Activated naive CD4-positive, alpha-beta T cell treated with anti-CD3 and anti-CD28 coated beads for 36 hours (primary cell): ENCODE measurements around the gene MRPS18A. TPM values are rescaled to one million over a fixed set of nuclear protein-coding genes. Genes with fewer than 3 reads are reported as not detected.
"Not testable (repeated sequence)": the region's sequence is repeated elsewhere in the genome, so short reads cannot be mapped to it uniquely, and the experiment has no call there.

Experiments used
- CTCF ChIA-PET: fragments of 350-600 bp; sonication (Branson Sonifier 250); formaldehyde crosslinking; loops from one replicate; lab custom pipeline; 2021; ENCODE audit warnings: antibody characterized with exemption; lab: Charles Lee
- DNase-seq: peaks from one replicate; pipeline ENCODE4 v3.0.0-alpha.2; 2020
- H3K27ac Mint-ChIP-seq: one replicate; pipeline ENCODE4 v1.8.0; 2021; ENCODE audit warnings: mild to moderate bottlenecking, mixed read lengths
- H3K27me3 Mint-ChIP-seq: one replicate; pipeline ENCODE4 v1.8.0; 2021; ENCODE audit warnings: low read depth, mixed read lengths
- H3K36me3 Mint-ChIP-seq: one replicate; pipeline ENCODE4 v1.8.0; 2021; ENCODE audit warnings: low read depth, mixed read lengths
- H3K4me1 Mint-ChIP-seq: one replicate; pipeline ENCODE4 v1.8.0; 2021; ENCODE audit warnings: low read depth, mixed read lengths
- H3K4me3 Mint-ChIP-seq: one replicate; pipeline ENCODE4 v1.8.0; 2021; ENCODE audit warnings: mild to moderate bottlenecking, moderate library complexity, mixed read lengths
- H3K9me3 Mint-ChIP-seq: one replicate; pipeline ENCODE4 v1.8.0; 2021; ENCODE audit warnings: mixed read lengths
- intact Hi-C: fragments of 100-400 bp; cut with micrococcal nuclease; formaldehyde crosslinking; loops from one replicate; pipeline ENCODE4 v1.15.1; 2023
- total RNA-seq, 2 experiments: library from RNA; stranded (reverse); gene quantifications; one replicate each; pipeline ENCODE4 v1.2.3, GENCODE V29; 2021

Gene MRPS18A
- total RNA-seq, 2 experiments from 2014 or later = 47.8 to 50.2 TPM

GRCh38 chr6:43665376-43665775, 22.2 kb downstream of the MRPS18A start:
- Mint-ChIP-seq H3K27me3 (no peaks in the 10 kb centered on the region), H3K36me3 (no peaks in the 10 kb centered on the region), H3K4me1 (peaks cover 22% of the 10 kb centered on the region), H3K9me3 (no peaks in the 10 kb centered on the region), H3K27ac (no peak overlapping the region), H3K4me3 (no peak overlapping the region)
- DNase-seq = no peak
- intact Hi-C loops = no loop called here
- CTCF ChIA-PET = interaction anchor here (0.6 to 3.0 kb wide), 9 partner anchors 8 to 337 kb away, joined by 3 to 19 read pairs (median 4); partner anchors contain the start of gene VEGFA

- H3K4me1 Mint-ChIP-seq = peaks cover 12% of the 10 kb centered on the region
- H3K27me3 Mint-ChIP-seq, H3K4me3 Mint-ChIP-seq, DNase-seq, H3K27ac Mint-ChIP-seq, H3K36me3 Mint-ChIP-seq, H3K9me3 Mint-ChIP-seq, intact Hi-C loops: not testable (repeated sequence)
- CTCF ChIA-PET = interaction anchor here (0.6 to 1.2 kb wide), 3 partner anchors 13 to 111 kb away, joined by 3 to 5 read pairs (median 3); no protein-coding TSS in a partner anchor
These were observed 24.6 kb downstream of the MRPS18A start for GRCh38 chr6:43662948-43663347.

GRCh38 chr6:43658161-43658560, 29.4 kb downstream of the MRPS18A start:
- no peaks in the 10 kb centered on the region for H3K27me3 Mint-ChIP-seq
- H3K9me3 Mint-ChIP-seq = no peaks in the 10 kb centered on the region
- no peak for DNase-seq
- no peak overlapping the region for H3K27ac Mint-ChIP-seq
- H3K4me1 Mint-ChIP-seq = peaks cover 1% of the 10 kb centered on the region
- CTCF ChIA-PET = no interaction called here
- no peak overlapping the region for H3K4me3 Mint-ChIP-seq
- intact Hi-C loops = no loop called here
- H3K36me3 Mint-ChIP-seq = no peaks in the 10 kb centered on the region

- no peak for DNase-seq
- no peaks in the 10 kb centered on the region for H3K9me3 Mint-ChIP-seq
- CTCF ChIA-PET = interaction anchor here (0.6 kb wide), 1 partner anchor 405 kb away, joined by 5 read pairs; no protein-coding TSS in a partner anchor
- no peaks in the 10 kb centered on the region for H3K4me1 Mint-ChIP-seq
- H3K36me3 Mint-ChIP-seq = no peaks in the 10 kb centered on the region
- no peaks in the 10 kb centered on the region for H3K27me3 Mint-ChIP-seq
- intact Hi-C loops = no loop called here
- no peak overlapping the region for H3K27ac Mint-ChIP-seq
- no peak overlapping the region for H3K4me3 Mint-ChIP-seq
These were observed 30.3 kb downstream of the MRPS18A start for GRCh38 chr6:43657221-43657802.

GRCh38 chr6:43652822-43653221, 34.8 kb downstream of the MRPS18A start:
- H3K27ac Mint-ChIP-seq, H3K4me1 Mint-ChIP-seq, DNase-seq, H3K27me3 Mint-ChIP-seq, H3K4me3 Mint-ChIP-seq, H3K9me3 Mint-ChIP-seq, intact Hi-C loops, H3K36me3 Mint-ChIP-seq: not testable (repeated sequence)
- CTCF ChIA-PET = interaction anchor here (1.1 kb wide), 1 partner anchor 432 kb away, joined by 4 read pairs; no protein-coding TSS in a partner anchor

- peaks cover 7% of the 10 kb centered on the region for H3K4me1 Mint-ChIP-seq
- H3K27me3 Mint-ChIP-seq = no peaks in the 10 kb centered on the region
- no peaks in the 10 kb centered on the region for H3K36me3 Mint-ChIP-seq
- no peak for DNase-seq
- CTCF ChIA-PET = interaction anchor here (1.0 kb wide), 1 partner anchor 19 kb away, joined by 3 read pairs; no protein-coding TSS in a partner anchor
- no peaks in the 10 kb centered on the region for H3K9me3 Mint-ChIP-seq
- no peak overlapping the region for H3K4me3 Mint-ChIP-seq
- no peak overlapping the region for H3K27ac Mint-ChIP-seq
- intact Hi-C loops = no loop called here
These were observed 39.3 kb downstream of the MRPS18A start for GRCh38 chr6:43648248-43648647.

- intact Hi-C loops = no loop called here
- Mint-ChIP-seq H3K4me3 (no peak overlapping the region), H3K4me1 (peaks cover 7% of the 10 kb centered on the region), H3K27ac (no peak overlapping the region), H3K9me3 (no peaks in the 10 kb centered on the region), H3K27me3 (no peaks in the 10 kb centered on the region), H3K36me3 (no peaks in the 10 kb centered on the region)
- CTCF ChIA-PET = interaction anchor here (1.6 kb wide), 1 partner anchor 18 kb away, joined by 5 read pairs; no protein-coding TSS in a partner anchor
- DNase-seq = no peak
These were observed 40.0 kb downstream of the MRPS18A start for GRCh38 chr6:43647613-43648012.

GRCh38 chr6:43645613-43645964, 42.0 kb downstream of the MRPS18A start:
- Mint-ChIP-seq H3K4me3 (peak overlapping the region; percentile 75), H3K4me1 (peaks cover 7% of the 10 kb centered on the region), H3K9me3 (no peaks in the 10 kb centered on the region), H3K36me3 (peaks cover 5% of the 10 kb centered on the region), H3K27ac (no peak overlapping the region), H3K27me3 (no peaks in the 10 kb centered on the region)
- CTCF ChIA-PET = interaction anchor here (0.8 to 0.9 kb wide), 2 partner anchors 10 to 22 kb away, joined by 3 read pairs; partner anchors contain the start of gene MAD2L1BP
- intact Hi-C loops = loop anchor here (1.0 kb wide), 2 partner anchors 10 to 16 kb away; partner anchors contain the start of genes GTPBP2 and MAD2L1BP
- DNase-seq = no peak

GRCh38 chr6:43644940-43645612, 42.5 kb downstream of the MRPS18A start, which contains the start of gene RSPH9:
RSPH9 (plus strand) TSS chr6:43645036; CDS start chr6:43645099, 63 bp downstream.
- Mint-ChIP-seq H3K9me3 (no peaks in the 10 kb centered on the region), H3K4me1 (peaks cover 11% of the 10 kb centered on the region), H3K27ac (no peak within 1 kb of the TSS), H3K4me3 (peak within 1 kb of the TSS; percentile 75), H3K27me3 (no peaks in the 10 kb centered on the region), H3K36me3 (peaks cover 6% of the 10 kb centered on the region)
- intact Hi-C loops = loop anchor here (1.0 kb wide), 2 partner anchors 10 to 16 kb away; partner anchors contain the start of genes GTPBP2 and MAD2L1BP
- peak; percentile 82 for DNase-seq
- CTCF ChIA-PET = interaction anchor here (0.8 to 0.9 kb wide), 2 partner anchors 9 to 23 kb away, joined by 3 read pairs; partner anchors contain the start of gene MAD2L1BP

- Mint-ChIP-seq H3K27ac (peak overlapping the region; percentile 6), H3K4me3 (no peak overlapping the region), H3K9me3 (no peaks in the 10 kb centered on the region), H3K36me3 (peaks cover 27% of the 10 kb centered on the region), H3K27me3 (no peaks in the 10 kb centered on the region), H3K4me1 (peaks cover 42% of the 10 kb centered on the region)
- CTCF ChIA-PET = interaction anchor here (0.6 kb wide), 1 partner anchor 112 kb away, joined by 3 read pairs; no protein-coding TSS in a partner anchor
- intact Hi-C loops = loop anchor here (5.0 kb wide), 1 partner anchor 258 kb away; no protein-coding TSS in a partner anchor
- no peak for DNase-seq
These were observed 47.4 kb downstream of the MRPS18A start for GRCh38 chr6:43639984-43640800.

GRCh38 chr6:43636308-43636659, 51.3 kb downstream of the MRPS18A start:
- Mint-ChIP-seq H3K36me3 (peaks cover 24% of the 10 kb centered on the region), H3K4me3 (peak overlapping the region; percentile 91), H3K4me1 (peaks cover 45% of the 10 kb centered on the region), H3K27me3 (no peaks in the 10 kb centered on the region), H3K9me3 (no peaks in the 10 kb centered on the region), H3K27ac (peak overlapping the region; percentile 95)
- peak; percentile 26 for DNase-seq
- CTCF ChIA-PET = interaction anchor here (1.4 to 1.7 kb wide), 3 partner anchors 32 to 442 kb away, joined by 3 to 6 read pairs (median 5); no protein-coding TSS in a partner anchor
- intact Hi-C loops = loop anchor here (5.0 kb wide), 1 partner anchor 254 kb away; no protein-coding TSS in a partner anchor
